Measurements from ENCODE around the gene POLR2C. TPM values are rescaled to one million over a fixed set of nuclear protein-coding genes. Genes with fewer than 3 reads are reported as not detected.
"Not testable (repeated sequence)": the region's sequence is repeated elsewhere in the genome, so short reads cannot be mapped to it uniquely, and the experiment has no call there.

Gene POLR2C
- total and polyA plus RNA-seq, 2 experiments from 2014 or later, result 56.6 to 92.5 TPM

DNA sequence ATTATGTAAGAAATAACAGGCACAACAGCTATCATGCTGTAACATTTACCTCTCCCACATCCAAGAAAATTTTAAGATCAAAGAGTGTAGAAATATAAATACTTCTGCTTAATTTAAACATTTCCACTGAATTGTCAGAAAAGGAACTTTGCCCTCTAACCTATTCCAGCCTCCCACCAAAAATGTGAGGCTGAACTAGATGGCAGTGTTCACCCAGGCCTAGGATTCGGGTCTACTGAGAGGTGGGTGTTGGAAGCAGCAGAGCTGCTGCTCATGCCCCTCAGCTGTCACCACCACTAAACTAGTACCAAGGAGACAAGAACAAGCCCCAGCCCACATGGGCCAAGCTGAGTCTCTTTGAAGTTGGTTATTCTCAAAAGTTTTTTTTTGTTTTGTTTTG lies 26.6 kb upstream of the POLR2C start:
- TF ChIP-seq EZH2 (IDR thresholded peaks at IDR 0.05; ENCODE audit: borderline replicate concordance) (no peak), EZH2phosphoT487 (IDR thresholded peaks at IDR 0.05; ENCODE audit: low read depth, severe bottlenecking, unreplicated experiment) (no peak)
- TF ChIP-seq, protein P1, sequence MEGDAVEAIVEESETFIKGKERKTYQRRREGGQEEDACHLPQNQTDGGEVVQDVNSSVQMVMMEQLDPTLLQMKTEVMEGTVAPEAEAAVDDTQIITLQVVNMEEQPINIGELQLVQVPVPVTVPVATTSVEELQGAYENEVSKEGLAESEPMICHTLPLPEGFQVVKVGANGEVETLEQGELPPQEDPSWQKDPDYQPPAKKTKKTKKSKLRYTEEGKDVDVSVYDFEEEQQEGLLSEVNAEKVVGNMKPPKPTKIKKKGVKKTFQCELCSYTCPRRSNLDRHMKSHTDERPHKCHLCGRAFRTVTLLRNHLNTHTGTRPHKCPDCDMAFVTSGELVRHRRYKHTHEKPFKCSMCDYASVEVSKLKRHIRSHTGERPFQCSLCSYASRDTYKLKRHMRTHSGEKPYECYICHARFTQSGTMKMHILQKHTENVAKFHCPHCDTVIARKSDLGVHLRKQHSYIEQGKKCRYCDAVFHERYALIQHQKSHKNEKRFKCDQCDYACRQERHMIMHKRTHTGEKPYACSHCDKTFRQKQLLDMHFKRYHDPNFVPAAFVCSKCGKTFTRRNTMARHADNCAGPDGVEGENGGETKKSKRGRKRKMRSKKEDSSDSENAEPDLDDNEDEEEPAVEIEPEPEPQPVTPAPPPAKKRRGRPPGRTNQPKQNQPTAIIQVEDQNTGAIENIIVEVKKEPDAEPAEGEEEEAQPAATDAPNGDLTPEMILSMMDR (IDR thresholded peaks at IDR 0.05; ENCODE audit: poor library complexity), result no peak
- Histone ChIP-seq H4K20me1 (ENCODE audit: insufficient read depth, poor library complexity, severe bottlenecking) (no peaks in the 10 kb centered on the region), H3K9me3 (ENCODE audit: low read depth) (no peaks in the 10 kb centered on the region), H3K27me3 (no peaks in the 10 kb centered on the region), H3K36me3 (replicated peaks; ENCODE audit: insufficient read depth, low read depth) (peaks cover 5% of the 10 kb centered on the region), H3K79me2 (peaks cover 3% of the 10 kb centered on the region), H3K27ac (no peak overlapping the region), H2AFZ (no peak overlapping the region), H3K4me3 (no peak overlapping the region), H3K9me2 (replicated peaks; ENCODE audit: insufficient read depth) (no peaks in the 10 kb centered on the region), H3K4me2 (no peak overlapping the region), H3K4me1 (ENCODE audit: insufficient read depth) (no peaks in the 10 kb centered on the region)
- 91% methylated on average over 1 of the region's 1 CpG for WGBS (ENCODE audit: low lambda C conversion rate, missing lambda C conversion rate)
- no peak for DNase-seq (ENCODE audit: low spot score)

DNA sequence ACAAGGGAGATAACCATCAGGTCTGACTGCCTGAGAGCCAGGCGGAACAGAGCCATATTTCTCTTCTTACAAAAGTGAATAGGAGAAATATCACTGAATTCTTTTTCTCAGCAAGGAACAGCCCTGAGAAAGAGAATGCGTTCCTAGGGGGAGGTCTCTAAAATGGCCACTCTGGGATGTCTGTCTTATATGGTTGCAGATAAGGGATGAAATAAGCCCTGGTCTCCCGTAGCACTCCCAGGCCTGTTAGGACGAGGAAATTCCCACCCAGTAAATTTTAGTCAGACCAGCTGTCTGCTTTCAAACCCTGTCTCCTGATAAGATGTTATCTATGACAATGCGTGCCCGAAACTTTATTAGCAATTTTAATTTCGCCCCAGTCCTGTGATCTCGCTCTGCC lies 22.5 kb upstream of the POLR2C start:
- not testable (repeated sequence) for H3K4me3 ChIP-seq; H4K20me1 ChIP-seq (ENCODE audit: insufficient read depth, poor library complexity, severe bottlenecking); H3K9me2 ChIP-seq (replicated peaks; ENCODE audit: insufficient read depth); DNase-seq (ENCODE audit: low spot score); H2AFZ ChIP-seq; H3K27ac ChIP-seq; H3K9me3 ChIP-seq (ENCODE audit: low read depth); H3K27me3 ChIP-seq; H3K4me1 ChIP-seq (ENCODE audit: insufficient read depth); H3K36me3 ChIP-seq (replicated peaks; ENCODE audit: insufficient read depth, low read depth); H3K4me2 ChIP-seq
- 91% methylated on average over 8 of the region's 8 CpGs for WGBS (ENCODE audit: low lambda C conversion rate, missing lambda C conversion rate)
- peaks cover 39% of the 10 kb centered on the region for H3K79me2 ChIP-seq

DNA sequence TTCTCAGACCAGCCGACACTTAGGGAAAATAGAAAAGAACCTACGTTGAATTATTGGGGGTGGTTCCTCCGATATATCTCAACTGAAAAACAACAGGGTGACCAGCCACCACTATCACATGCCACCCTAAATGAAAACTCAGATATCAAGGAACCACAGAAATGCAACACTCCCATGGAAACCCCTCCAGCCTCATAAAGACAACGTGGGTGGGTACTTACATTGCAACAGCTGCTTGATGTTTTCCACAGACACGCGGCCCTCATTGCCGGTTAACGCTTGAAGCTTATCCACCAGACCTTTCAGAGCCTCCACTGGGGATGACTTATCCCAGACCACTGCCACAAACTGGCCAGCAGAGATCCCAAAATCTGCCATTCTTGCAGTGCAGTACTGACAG lies 21.9 kb upstream of the POLR2C start:
- peaks cover 45% of the 10 kb centered on the region for H3K79me2 ChIP-seq
- WGBS (ENCODE audit: low lambda C conversion rate, missing lambda C conversion rate), result 96% methylated on average over 8 of the region's 8 CpGs
- H3K27me3 ChIP-seq; H3K9me3 ChIP-seq (ENCODE audit: low read depth); H4K20me1 ChIP-seq (ENCODE audit: insufficient read depth, poor library complexity, severe bottlenecking); H2AFZ ChIP-seq; H3K4me3 ChIP-seq; H3K36me3 ChIP-seq (replicated peaks; ENCODE audit: insufficient read depth, low read depth); H3K4me2 ChIP-seq; H3K9me2 ChIP-seq (replicated peaks; ENCODE audit: insufficient read depth); H3K27ac ChIP-seq; DNase-seq (ENCODE audit: low spot score); H3K4me1 ChIP-seq (ENCODE audit: insufficient read depth): not testable (repeated sequence)

DNA sequence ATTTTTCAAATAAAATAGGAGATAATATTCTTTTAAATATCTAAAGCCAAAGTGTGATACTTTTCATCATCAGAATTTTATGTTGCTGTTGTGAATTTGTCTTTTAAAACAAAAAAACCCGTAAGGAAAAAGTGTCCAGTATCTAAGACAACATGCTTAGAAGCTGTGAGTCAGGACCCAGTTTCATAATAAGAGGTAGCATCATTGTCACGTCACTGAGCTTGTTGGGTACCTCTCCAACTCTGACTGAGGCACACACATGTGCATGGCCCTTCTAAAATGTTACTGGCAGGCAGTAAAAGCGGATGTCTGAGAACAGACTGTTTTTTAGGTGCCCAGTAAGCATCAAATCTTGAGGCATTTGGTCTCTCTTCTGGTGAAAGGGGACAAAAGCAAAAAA lies 17.8 kb upstream of the POLR2C start:
- no peak for TF ChIP-seq EZH2phosphoT487 (IDR thresholded peaks at IDR 0.05; ENCODE audit: low read depth, severe bottlenecking, unreplicated experiment)
- TF ChIP-seq EZH2 (IDR thresholded peaks at IDR 0.05; ENCODE audit: borderline replicate concordance), result no peak
- TF ChIP-seq, protein P1 (IDR thresholded peaks at IDR 0.05; ENCODE audit: poor library complexity), result no peak
- WGBS (ENCODE audit: low lambda C conversion rate, missing lambda C conversion rate), result 95% methylated on average over 3 of the region's 3 CpGs
- peak overlapping the region; percentile 42 for H3K27ac ChIP-seq
- DNase-seq (ENCODE audit: low spot score), result no peak
- H3K4me1 ChIP-seq (ENCODE audit: insufficient read depth), result peaks cover 16% of the 10 kb centered on the region
- H3K36me3 ChIP-seq (replicated peaks; ENCODE audit: insufficient read depth, low read depth), result no peaks in the 10 kb centered on the region
- H2AFZ ChIP-seq, result no peak overlapping the region
- no peak overlapping the region for H3K4me2 ChIP-seq
- H3K4me3 ChIP-seq, result no peak overlapping the region
- peaks cover 80% of the 10 kb centered on the region for H3K79me2 ChIP-seq
- no peaks in the 10 kb centered on the region for H3K9me2 ChIP-seq (replicated peaks; ENCODE audit: insufficient read depth)
- H3K27me3 ChIP-seq, result no peaks in the 10 kb centered on the region
- no peaks in the 10 kb centered on the region for H4K20me1 ChIP-seq (ENCODE audit: insufficient read depth, poor library complexity, severe bottlenecking)
- no peaks in the 10 kb centered on the region for H3K9me3 ChIP-seq (ENCODE audit: low read depth)

DNA sequence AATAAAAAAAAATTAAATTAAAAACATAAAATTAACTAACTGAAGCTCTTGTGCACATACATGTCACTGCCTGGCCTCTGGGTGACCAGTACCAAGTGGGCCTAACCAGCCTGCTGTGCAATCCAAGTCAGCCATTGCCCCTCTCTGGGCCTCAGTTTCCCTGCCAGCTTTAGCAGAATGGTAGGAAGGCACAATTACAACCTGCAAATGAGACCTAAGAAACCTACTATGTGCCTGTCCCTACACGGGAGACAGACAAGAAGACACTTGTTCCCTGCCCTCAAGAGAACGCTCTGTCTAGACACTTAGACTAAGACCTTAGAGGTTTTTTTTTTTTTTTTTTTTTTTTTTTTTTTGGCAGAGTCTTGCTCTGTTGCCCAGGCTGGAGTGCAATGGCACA lies 17.0 kb upstream of the POLR2C start:
- Histone ChIP-seq H3K4me1 (ENCODE audit: insufficient read depth) (peaks cover 16% of the 10 kb centered on the region), H3K9me3 (ENCODE audit: low read depth) (no peaks in the 10 kb centered on the region), H3K4me3 (no peak overlapping the region), H4K20me1 (ENCODE audit: insufficient read depth, poor library complexity, severe bottlenecking) (no peaks in the 10 kb centered on the region), H3K36me3 (replicated peaks; ENCODE audit: insufficient read depth, low read depth) (no peaks in the 10 kb centered on the region), H3K9me2 (replicated peaks; ENCODE audit: insufficient read depth) (no peaks in the 10 kb centered on the region), H3K27me3 (no peaks in the 10 kb centered on the region), H3K79me2 (peaks cover 79% of the 10 kb centered on the region), H2AFZ (no peak overlapping the region), H3K4me2 (no peak overlapping the region), H3K27ac (no peak overlapping the region)
- TF ChIP-seq, protein P1 (IDR thresholded peaks at IDR 0.05; ENCODE audit: poor library complexity), result no peak
- no peak for TF ChIP-seq EZH2 (IDR thresholded peaks at IDR 0.05; ENCODE audit: borderline replicate concordance)
- no peak for DNase-seq (ENCODE audit: low spot score)
- WGBS (ENCODE audit: low lambda C conversion rate, missing lambda C conversion rate), result 95% methylated on average over 2 of the region's 2 CpGs

Measured in hepatocyte (in vitro differentiated cells).